ENCODE results near the gene UGT8. TPM values are rescaled to one million over a fixed set of nuclear protein-coding genes. Genes with fewer than 3 reads are reported as not detected.

The UGT8 gene
- total RNA-seq, 4 donors from 2014 or later = 0.11 to 0.16 (median 0.15) TPM; not detected in 1

DNA sequence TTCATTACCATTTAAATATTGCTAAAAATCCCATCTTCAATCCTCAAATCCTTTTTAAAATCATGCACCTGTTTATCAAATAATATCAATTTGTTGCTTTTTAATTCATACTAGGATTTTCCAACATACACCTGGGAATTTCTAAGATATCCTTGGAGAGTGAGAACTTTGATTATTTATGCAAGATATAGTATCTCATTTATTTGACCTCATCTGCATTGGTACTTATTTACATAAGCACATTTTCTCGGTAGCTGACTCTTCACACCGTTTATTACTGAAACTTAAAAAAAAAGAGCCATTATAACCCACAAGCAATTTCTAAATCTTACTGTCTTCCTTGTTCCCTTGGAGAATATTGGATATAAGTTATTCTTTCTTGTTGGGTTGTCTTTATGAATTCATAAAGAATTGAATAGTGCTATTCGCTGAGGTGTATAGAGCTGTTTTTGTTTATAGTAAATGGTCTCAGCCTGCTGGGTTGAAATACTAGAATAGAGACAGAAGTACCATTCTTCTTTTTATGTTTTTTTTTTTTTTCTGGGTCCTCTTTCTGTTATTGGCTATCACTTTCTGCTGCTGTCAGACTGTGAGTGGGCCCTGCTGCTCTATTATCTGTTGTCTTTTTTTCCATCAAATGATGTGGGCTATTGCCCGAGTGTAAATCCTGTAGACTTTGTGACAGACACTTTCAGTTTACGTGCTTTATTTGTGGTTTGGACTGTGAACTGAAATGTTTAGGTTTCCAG lies 2.9 kb downstream of the UGT8 start:
- Histone ChIP-seq H3K9me3 (no peaks in the 10 kb centered on the region), H3K36me3 (no peaks in the 10 kb centered on the region), H3K4me3 (no peak overlapping the region), H3K4me1 (peaks cover 0 to 8% of the 10 kb centered on the region in 2 donors), H3K27ac (no peak overlapping the region), H3K27me3 (peaks cover 23 to 36% (median 34%) of the 10 kb centered on the region in 3 donors)
- in situ Hi-C loops (cut with MboI; ENCODE audit: low sequenced_read_pairs in 4 of 4) = no loop called here
- DNase-seq (no peak), ATAC-seq (no peak)
- intact Hi-C loops (cut with DNase I; ENCODE audit: low total_unique reads) = no loop called here
- TF ChIP-seq, protein P1, sequence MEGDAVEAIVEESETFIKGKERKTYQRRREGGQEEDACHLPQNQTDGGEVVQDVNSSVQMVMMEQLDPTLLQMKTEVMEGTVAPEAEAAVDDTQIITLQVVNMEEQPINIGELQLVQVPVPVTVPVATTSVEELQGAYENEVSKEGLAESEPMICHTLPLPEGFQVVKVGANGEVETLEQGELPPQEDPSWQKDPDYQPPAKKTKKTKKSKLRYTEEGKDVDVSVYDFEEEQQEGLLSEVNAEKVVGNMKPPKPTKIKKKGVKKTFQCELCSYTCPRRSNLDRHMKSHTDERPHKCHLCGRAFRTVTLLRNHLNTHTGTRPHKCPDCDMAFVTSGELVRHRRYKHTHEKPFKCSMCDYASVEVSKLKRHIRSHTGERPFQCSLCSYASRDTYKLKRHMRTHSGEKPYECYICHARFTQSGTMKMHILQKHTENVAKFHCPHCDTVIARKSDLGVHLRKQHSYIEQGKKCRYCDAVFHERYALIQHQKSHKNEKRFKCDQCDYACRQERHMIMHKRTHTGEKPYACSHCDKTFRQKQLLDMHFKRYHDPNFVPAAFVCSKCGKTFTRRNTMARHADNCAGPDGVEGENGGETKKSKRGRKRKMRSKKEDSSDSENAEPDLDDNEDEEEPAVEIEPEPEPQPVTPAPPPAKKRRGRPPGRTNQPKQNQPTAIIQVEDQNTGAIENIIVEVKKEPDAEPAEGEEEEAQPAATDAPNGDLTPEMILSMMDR (IDR thresholded peaks at IDR 0.05 in 4 of 5, conservative IDR thresholded peaks at IDR 0.05 in 1 of 5) = no peak
- no peak for TF ChIP-seq POLR2A (IDR thresholded peaks at IDR 0.05)

DNA sequence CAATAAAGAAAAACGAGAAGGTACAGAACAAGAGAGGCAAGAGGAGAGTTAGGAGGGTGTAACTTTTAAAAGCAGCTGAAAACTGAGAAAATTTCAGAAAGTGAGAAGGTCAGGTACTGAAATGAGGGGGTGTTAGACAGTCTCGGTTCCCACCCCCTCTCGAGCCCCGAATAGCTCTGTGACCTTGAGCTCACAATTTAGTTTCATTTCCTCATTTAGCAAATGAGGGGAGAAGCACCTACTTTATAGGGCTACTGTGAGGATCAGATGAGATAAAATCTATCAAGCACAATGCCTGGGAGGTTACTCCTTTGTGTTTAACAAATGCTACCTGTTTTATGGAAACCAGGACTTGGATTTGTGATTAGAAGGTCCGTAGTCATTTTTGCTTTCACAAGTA lies 4.9 kb downstream of the UGT8 start:
- intact Hi-C loops (cut with DNase I; ENCODE audit: low total_unique reads) (no loop called here), in situ Hi-C loops (cut with MboI; ENCODE audit: low sequenced_read_pairs in 4 of 4) (no loop called here)
- no peak for ATAC-seq
- TF ChIP-seq, protein P1 (IDR thresholded peaks at IDR 0.05 in 4 of 5, conservative IDR thresholded peaks at IDR 0.05 in 1 of 5) = no peak
- no peak for TF ChIP-seq POLR2A (IDR thresholded peaks at IDR 0.05)
- Histone ChIP-seq H3K36me3 (no peaks in the 10 kb centered on the region), H3K27ac (no peak overlapping the region), H3K9me3 (no peaks in the 10 kb centered on the region), H3K27me3 (peaks cover 7 to 25% (median 18%) of the 10 kb centered on the region in 3 donors), H3K4me3 (no peak overlapping the region), H3K4me1 (peaks cover 0 to 8% of the 10 kb centered on the region in 2 donors)
- no peak for DNase-seq

DNA sequence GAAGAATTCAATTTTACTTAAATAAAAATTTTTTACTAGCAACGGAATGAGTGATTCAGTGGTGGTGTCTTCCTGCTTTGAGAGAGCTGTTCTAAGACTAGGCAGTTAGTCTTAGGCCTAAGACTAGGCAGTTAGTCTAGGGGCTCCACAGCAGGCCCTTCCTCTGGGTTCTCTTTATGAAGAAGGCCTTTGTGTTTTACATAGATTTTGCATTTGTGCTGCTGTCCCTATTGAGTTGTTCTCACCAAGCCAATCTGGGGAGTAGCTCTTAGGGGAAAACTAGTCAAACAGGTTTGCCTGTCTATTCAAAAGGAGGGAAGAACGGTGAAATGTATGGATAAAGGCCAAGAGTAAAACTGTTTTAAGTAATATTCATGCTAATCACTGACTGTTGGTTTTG lies 7.6 kb downstream of the UGT8 start:
- in situ Hi-C loops (cut with MboI; ENCODE audit: low sequenced_read_pairs in 4 of 4) (no loop called here), intact Hi-C loops (cut with DNase I; ENCODE audit: low total_unique reads) (no loop called here)
- no peak for ATAC-seq
- no peak overlapping the region for H3K27ac ChIP-seq
- TF ChIP-seq POLR2A (IDR thresholded peaks at IDR 0.05) = no peak
- TF ChIP-seq, protein P1 (IDR thresholded peaks at IDR 0.05 in 4 of 5, conservative IDR thresholded peaks at IDR 0.05 in 1 of 5) = no peak
- no peak for DNase-seq
- no peak overlapping the region for H3K4me3 ChIP-seq
- peaks cover 0 to 3% (median 0%) of the 10 kb centered on the region in 3 donors for H3K27me3 ChIP-seq
- no peaks in the 10 kb centered on the region for H3K36me3 ChIP-seq
- no peaks in the 10 kb centered on the region for H3K9me3 ChIP-seq
- no peaks in the 10 kb centered on the region for H3K4me1 ChIP-seq

DNA sequence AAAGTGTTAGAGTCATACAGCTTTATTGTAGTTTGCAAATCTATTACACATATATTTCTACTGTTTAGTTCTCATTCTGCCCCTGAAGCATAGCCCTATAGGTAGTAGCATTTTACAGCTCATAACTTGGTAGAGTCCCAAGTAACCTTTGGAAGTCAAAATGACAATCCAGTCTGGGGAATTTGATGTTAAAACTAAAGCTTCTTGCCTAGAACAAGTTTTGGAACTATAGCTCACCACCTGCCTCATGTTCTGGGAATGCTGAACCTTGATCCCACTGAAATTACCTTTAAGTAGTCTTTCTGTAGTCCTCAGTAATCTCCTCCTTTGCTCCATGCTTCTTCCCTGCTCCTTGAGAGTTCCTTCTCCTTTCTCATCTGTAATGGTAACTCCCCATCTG lies 8.4 kb downstream of the UGT8 start:
- no peak overlapping the region for H3K4me3 ChIP-seq
- in situ Hi-C loops (cut with MboI; ENCODE audit: low sequenced_read_pairs in 4 of 4) = no loop called here
- DNase-seq (no peak), ATAC-seq (no peak)
- H3K27me3 ChIP-seq = no peaks in the 10 kb centered on the region
- intact Hi-C loops (cut with DNase I; ENCODE audit: low total_unique reads) = no loop called here
- no peaks in the 10 kb centered on the region for H3K4me1 ChIP-seq
- H3K9me3 ChIP-seq = no peaks in the 10 kb centered on the region
- no peaks in the 10 kb centered on the region for H3K36me3 ChIP-seq
- no peak overlapping the region for H3K27ac ChIP-seq
- TF ChIP-seq, protein P1 (IDR thresholded peaks at IDR 0.05 in 4 of 5, conservative IDR thresholded peaks at IDR 0.05 in 1 of 5) = no peak
- TF ChIP-seq POLR2A (IDR thresholded peaks at IDR 0.05) = no peak
